ENCODE measurements around the gene SMIM9.
"Not testable (repeated sequence)": the region's sequence is repeated elsewhere in the genome, so short reads cannot be mapped to it uniquely, and the experiment has no call there.

Gene SMIM9

DNA sequence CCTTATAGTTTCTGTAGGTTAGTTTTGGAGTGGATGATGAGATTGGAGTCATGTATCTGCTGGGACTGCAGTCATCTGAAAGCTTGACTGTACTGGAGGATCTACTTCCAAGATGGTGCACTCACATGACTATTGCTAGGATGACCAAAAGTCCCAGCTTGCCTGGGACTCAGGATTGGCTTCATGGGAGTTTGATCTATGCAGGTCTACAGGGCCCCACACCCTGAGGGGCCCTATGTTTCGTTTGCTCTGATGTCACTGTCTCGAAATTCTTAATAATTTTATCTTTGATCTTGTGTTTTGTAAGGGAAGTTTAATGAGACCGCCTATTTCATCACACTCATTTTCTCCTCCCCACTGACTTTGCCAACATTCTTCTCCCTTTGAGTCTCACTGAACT, at the start of gene SMIM9:
SMIM9 (minus strand) TSS at position 101 of the 400 bp plus-strand sequence. CDS start 3,806 bp downstream, outside the sequence.
- DNase-seq, result no peak

DNA sequence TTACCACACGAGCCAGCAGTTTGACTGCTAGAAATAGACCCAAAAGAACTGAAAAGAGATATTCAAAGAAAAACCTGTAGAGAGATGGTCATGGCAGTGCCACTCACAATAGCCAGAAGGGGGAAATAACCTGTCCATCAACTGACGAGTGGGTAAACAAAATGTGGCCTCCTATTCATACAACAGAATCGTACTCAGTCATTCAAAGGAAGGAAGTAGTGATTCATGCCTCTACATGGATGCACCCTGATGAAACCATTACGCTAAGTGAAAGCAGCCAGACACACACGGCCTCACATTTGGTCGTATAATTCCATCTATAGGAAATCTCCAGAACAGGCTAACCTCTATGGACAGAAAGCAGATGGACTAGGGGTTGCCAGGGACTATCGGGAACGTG, 49.6 kb upstream of the SMIM9 start:
- not testable (repeated sequence) for DNase-seq

DNA sequence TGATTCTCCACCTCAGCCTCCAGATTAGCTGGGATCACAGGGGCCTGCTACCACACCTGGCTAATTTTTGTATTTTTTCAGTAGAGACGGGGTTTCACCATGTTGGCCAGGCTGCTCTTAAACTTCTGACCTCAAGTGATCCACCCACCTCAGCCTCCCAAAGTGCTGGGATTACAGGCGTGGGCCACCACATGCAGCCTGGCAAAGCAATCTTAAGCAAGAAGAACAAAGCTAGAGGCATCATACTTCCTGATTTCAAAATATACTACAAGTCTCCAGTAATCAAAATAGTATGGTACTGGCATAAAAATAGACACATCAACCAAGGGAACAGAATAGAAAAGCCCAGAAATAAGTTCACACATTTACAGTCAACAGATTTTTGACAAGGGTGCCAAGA, 38.9 kb upstream of the SMIM9 start:
- no peak for DNase-seq

DNA sequence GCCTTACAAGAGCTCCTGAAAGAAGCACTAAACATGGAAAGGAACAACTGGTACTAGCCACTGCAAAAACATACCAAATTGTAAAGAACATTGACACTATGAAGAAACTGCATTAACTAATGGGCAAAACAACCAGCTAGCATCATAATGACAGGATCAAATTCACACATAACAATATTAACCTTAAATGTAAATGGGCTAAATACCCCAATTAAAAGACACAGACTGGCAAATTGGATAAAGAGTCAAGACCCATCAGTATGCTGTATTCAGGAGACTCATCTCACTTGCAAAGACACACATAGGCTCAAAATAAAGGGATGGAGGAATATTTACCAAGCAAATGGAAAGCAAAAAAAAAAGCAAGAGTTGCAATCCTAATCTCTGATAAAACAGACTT, 34.1 kb upstream of the SMIM9 start:
- DNase-seq, result not testable (repeated sequence)

DNA sequence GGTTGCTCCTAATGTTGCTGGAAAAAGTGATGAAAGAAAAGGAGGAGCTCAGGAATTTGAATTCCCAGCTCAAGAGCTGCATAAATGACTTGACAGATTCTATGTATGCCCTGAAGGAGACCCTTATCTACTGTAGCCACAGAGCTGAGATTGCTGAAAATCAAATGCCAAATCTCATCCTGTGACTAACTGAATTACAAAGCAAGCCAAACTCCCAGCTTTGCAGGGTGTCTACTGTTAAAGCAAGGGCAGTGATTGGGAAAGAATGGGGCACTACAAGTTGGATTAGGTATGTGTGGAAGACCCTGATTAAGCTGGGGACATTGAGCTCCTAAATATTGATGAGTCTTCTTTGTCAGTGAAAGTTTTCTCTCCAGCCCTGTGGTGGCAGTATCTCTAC, 20.8 kb upstream of the SMIM9 start:
- DNase-seq, result no peak

- no peak for DNase-seq
Measured at GRCh38 chrX:154850957-154851611, 16.6 kb upstream of the SMIM9 start.

- peak; percentile 30 for DNase-seq
Measured at GRCh38 chrX:154840856-154841255, 6.4 kb upstream of the SMIM9 start.

- no peak for DNase-seq
Measured at GRCh38 chrX:154836163-154836562, 1.7 kb upstream of the SMIM9 start.

DNA sequence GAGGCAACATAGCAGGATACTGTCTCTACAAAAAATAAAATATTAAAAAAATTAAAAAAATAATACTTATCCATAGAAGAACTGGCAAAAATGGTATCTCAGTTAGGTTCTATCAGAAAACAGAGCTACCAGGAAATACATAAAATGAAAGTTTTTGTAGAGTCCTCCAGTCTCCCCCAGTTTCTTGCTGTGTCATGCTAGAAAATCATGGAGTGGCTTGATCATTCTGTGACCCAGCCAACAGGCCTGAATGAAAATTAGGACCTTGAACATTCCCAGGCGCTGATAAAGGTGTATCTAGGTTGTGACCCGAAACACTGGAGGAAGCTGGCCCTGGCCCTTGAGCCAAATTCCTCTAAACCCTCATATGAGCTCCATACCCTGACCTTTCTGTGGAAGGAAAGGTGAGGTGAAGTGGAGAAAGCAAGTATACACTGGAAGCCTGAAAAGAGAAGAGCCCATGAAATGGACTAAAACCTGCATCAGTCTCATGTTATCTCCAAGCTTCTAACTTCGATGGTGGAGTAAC, 652 bp downstream of the SMIM9 start:
- DNase-seq, result no peak

DNA sequence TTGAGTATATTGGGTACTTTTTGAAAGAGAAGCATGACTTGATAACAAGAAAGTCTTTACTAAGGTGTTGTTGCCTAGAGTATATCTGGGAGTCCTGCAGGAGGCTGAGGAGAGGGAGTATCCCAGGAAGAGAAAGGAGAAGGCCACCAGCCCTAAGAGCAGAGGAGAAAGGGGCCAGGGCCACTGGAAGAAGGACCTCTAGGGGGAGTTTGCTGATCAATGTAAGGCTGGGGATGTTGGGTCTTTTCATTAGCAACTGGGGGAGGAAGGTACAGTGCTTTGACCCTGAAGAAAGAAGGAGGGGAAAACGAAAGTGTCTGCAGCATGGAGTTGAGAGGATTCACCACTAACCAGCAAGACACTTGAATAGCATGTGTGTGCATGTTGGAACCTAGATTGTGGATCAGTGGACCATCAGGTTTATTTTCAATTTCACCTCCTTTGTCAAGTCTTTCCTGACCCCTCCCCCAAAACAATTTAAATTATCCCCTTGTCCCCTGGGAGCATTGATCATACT, 4.5 kb downstream of the SMIM9 start:
- DNase-seq, result no peak

- no peak for DNase-seq
Measured at GRCh38 chrX:154829134-154829533, 5.3 kb downstream of the SMIM9 start.

GRCh38 chrX:154828016-154828408, 6.5 kb downstream of the SMIM9 start:
- DNase-seq, result no peak

DNA sequence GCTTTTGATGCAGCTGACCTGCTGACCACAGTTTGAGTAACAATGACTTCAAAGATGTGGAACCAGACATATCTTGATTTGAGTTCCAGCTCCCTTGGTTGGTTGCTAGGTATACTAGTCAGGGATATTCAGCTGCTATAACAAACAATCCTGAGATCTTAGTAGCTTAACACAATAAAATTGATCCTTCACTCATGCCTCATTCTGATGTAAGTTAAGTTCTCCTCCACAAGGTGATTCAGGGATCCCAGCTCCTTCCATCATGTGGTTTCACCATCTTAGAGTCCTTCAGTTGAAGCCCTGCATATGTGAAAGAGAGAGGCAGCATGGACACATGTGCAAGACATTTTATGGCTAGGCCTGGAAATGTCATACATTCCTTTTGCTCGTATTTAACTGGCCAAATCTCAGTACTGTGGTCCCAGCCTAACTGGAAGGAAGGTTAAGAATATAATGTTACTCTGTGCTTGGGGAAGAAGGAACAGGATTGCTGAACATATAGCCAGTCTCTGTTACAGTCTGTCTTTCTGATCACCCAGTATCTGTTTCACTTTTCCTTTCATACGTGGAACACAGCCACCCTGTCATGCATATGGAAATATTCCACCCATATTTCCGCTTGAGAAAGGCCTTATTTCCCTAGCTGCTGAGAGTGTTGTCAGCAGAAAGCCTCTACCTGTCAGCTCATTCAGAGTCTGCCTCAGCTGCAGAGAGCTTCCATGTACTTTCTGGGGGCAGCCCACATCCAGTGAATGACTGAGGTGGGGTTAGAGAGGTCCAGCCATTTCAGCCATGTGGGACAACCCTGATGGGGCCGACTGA, 7.1 kb downstream of the SMIM9 start:
- no peak for DNase-seq

GRCh38 chrX:154825586-154825985, 8.9 kb downstream of the SMIM9 start:
- DNase-seq, result not testable (repeated sequence)

- no peak for DNase-seq
Measured at GRCh38 chrX:154824638-154825037, 9.8 kb downstream of the SMIM9 start.

GRCh38 chrX:154822029-154822428, 12.4 kb downstream of the SMIM9 start:
- no peak for DNase-seq

GRCh38 chrX:154821523-154821922, 12.9 kb downstream of the SMIM9 start:
- DNase-seq, result no peak

GRCh38 chrX:154819771-154820341, 14.6 kb downstream of the SMIM9 start:
- no peak for DNase-seq

DNA sequence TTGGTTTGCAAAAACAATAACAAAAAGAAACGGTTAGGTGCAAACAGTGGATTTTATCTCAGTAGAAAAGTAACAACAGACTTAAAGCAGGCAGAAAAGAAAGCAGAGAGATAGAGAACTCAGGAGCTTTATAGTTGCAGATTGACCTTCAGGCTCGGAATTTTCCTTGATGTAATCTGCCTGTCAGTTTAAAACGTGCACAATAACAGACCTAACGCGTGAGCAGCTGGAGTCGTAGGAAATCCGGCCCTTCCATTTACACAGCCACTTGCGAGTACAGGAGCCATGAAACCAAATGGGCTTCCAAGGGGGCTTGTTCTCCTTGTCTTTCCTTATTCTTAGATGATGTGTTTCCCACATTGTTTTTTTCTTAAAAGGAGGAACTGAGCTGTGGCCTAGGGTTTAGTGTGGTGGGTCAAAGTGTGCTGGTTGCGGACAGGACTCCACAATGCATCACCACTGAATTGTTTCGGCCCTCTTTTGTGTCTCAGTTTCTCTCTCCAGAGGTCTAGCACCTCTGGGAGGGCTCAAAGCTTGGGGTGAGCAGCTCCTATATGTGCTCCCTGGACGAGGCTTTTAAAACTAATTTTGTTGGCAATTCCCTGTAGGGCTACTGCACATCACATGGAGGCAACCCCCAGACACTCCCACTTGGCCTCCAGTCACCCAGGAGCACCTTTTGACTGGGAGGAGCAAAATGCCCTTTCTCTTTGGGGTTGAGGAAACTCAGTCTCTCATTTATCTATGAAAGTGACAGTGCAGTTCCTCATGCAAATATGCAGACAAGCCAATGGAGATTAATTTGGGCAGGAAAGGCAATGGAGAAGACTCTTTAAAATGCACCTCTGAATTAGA, 15.3 kb downstream of the SMIM9 start:
- DNase-seq, result no peak

DNA sequence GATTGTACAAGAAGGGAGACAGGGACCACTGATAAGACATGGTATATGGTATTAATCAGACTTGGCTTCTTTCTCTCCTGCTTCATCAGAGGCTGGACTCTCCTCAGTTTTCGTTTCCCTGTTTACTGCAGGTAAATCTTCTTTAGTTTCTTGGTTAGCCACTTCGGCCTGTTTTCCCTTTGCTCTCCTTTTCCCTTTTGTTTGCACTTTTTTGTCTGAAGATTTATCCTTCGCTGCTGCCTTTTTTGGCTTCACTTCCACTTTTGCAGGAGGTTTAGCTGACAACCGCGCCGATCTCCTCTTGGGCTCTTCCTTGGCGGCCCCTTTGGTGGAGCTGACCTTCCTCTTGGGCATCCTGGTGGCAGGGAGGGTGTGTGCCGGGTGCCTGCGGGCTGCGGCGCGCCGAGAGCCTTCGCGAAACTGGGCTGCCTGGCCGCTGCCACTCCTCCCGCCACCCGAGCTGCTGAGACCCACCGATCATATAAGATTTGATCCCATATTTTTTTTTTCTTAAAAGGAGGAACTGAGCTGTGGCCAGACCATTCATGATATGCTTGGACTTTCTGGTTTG, 17.3 kb downstream of the SMIM9 start:
- DNase-seq, result not testable (repeated sequence)

DNA sequence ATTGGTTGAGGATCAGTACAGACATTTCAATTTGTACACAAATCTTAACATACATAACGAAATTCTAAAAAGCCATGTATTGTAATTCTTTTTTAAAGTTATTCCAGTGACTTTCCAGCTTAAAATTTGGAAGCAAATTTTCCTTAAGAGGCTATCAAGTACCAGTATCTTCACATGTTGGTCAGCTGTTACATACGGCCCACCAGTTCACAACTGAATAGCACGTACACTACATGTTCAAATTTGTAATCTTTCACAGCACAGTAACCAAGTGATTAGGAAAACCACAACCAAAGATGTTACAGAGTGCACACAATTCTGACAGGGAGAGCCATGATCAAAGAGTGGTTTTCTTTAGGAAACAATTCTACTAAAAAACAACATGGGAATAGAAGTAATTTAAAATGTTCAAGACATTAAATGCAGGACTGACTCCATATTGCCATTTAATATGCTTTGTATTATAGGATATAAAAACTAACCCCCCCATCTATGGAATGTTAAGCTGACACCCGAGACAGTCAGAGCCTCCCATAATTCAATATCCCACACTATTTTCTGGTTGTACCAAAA, 18.1 kb downstream of the SMIM9 start:
- DNase-seq, result not testable (repeated sequence)

DNA sequence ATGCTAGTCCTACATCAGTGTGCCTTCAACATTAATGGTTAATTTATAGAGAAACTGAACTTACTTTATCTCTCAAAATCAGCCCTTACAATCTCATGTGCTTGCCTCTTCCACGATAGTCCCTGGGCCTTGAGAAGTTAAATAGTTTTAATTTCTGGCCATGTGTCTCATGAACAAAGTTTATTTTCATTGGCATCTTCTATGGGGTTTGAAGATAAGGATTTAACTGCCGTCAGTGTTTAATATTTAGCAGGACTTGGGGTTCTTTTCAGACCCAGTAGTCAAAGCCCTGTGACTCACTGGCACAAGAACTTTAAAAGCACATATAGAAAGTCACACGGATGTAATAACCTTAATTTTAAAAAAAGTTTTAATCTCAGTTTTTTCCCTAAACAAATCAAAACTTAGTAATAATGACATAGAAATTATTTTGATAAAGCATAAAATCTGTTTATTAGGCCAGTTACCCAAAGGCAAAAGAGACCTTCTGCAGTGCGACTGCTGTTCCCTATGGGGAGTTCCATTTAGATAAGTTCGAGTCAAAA, 19.1 kb downstream of the SMIM9 start:
- DNase-seq, result no peak

Measured in NCI-H524 treated with DMSO at 0.1 percent for 48 hours (cell line).